Activated T-cell treated with anti-CD3 and anti-CD28 coated beads, Interleukin-2, amount 50 U/mL, for 4 hours (primary cell): ENCODE data around the gene DBH. TPM values are rescaled to one million over a fixed set of nuclear protein-coding genes. Genes with fewer than 3 reads are reported as not detected.

Experiments
- ATAC-seq, 2 donors: fragments of 200-7000 bp; cut with Tn5 transposase; one replicate each; pipeline ENCODE4 v1.10.0; 2021
- DNase-seq: peaks from one replicate; pipeline ENCODE4 v3.0.0-alpha.2; 2020
- H3K27me3 Mint-ChIP-seq: one replicate; pipeline ENCODE4 v1.8.0; 2021; ENCODE audit warnings: low read depth, mixed read lengths
- H3K36me3 Mint-ChIP-seq: one replicate; pipeline ENCODE4 v1.8.0; 2022; ENCODE audit warnings: mixed read lengths; ENCODE audit not compliant: insufficient read depth
- H3K4me1 Mint-ChIP-seq: one replicate; pipeline ENCODE4 v1.8.0; 2021; ENCODE audit warnings: low read depth, mixed read lengths
- H3K4me3 Mint-ChIP-seq: one replicate; pipeline ENCODE4 v1.8.0; 2021; ENCODE audit warnings: mild to moderate bottlenecking, moderate library complexity, mixed read lengths
- H3K9me3 Mint-ChIP-seq: one replicate; pipeline ENCODE4 v1.8.0; 2021; ENCODE audit warnings: mixed read lengths
- total RNA-seq, 3 donors: library from RNA; stranded (reverse); gene quantifications; one replicate each; pipeline ENCODE4 v1.2.1, GENCODE V29; 2021

Gene DBH
- total RNA-seq, 3 donors from 2014 or later = not detected

DNA sequence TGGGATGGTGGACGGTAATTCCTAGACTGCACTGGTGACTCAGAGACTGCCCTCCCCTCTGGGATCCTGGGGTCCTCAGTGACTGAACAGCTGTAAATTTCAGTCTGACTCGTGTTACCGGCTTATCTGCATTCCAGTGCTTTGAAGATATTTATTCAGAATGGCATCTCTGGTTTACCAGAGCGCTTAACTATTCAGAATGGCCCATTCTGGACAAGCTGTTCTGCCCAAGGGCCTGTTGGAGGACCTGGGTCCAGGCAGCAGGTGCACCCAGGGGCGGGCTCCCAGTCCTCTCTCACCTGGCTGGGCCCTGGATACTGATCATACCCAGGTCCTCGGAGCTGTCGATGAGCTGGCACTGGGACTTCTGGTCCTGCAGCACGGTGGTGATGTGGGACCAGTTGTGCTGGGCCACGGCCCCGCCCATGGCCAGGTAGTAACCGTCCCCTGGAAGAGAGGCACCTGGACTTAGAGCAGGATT lies 54.0 kb downstream of the DBH start:
- H3K4me1 Mint-ChIP-seq = peaks cover 6% of the 10 kb centered on the region
- no peaks in the 10 kb centered on the region for H3K36me3 Mint-ChIP-seq
- H3K4me3 Mint-ChIP-seq = no peak overlapping the region
- no peak for DNase-seq
- H3K27me3 Mint-ChIP-seq = no peaks in the 10 kb centered on the region
- H3K9me3 Mint-ChIP-seq = no peaks in the 10 kb centered on the region
- no peak for ATAC-seq

GRCh38 chr9:133691191-133691590 lies 55.0 kb downstream of the DBH start:
- peaks cover 7% of the 10 kb centered on the region for H3K4me1 Mint-ChIP-seq
- ATAC-seq (no peak), DNase-seq (no peak)
- H3K9me3 Mint-ChIP-seq = no peaks in the 10 kb centered on the region
- no peaks in the 10 kb centered on the region for H3K27me3 Mint-ChIP-seq
- H3K36me3 Mint-ChIP-seq = no peaks in the 10 kb centered on the region
- no peak overlapping the region for H3K4me3 Mint-ChIP-seq

DNA sequence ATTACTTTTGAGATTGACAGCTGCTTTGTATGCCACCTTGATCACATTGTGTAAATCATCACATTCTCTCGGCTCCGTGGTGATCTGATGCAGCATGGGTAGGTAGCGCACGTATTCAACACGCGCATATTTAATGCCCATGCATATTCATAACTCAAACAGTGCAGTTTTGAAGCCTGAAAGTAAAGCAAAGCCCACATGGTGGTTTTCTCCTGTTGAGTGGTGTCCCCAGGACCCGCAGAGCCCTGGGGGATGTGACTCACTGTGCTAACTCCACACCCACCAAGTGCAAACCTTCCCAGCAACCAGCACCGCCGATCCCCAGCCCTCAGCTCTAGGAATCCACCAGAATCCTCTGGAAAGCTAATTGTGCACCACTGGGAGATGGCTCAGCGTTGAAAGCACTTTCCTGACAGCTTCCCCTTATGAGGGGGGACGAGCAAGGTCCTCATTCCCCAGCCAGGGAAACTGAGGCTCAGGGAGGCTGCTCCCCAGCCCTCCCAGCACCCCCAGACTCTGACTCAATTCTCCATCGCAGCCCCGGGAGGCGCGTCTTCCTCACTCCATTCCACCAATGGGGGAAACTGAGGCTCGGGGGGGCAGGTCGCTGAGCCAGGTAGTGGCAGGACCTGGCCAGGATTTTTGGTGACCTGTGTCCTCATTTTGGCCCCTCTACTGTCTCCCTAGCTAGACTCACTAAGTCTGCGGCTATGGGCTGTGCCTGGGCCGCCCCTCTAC lies 55.6 kb downstream of the DBH start:
- H3K4me3 Mint-ChIP-seq = no peak overlapping the region
- H3K9me3 Mint-ChIP-seq = no peaks in the 10 kb centered on the region
- peaks cover 12% of the 10 kb centered on the region for H3K4me1 Mint-ChIP-seq
- no peaks in the 10 kb centered on the region for H3K27me3 Mint-ChIP-seq
- ATAC-seq (peak; percentile 75 to 84), DNase-seq (no peak)
- H3K36me3 Mint-ChIP-seq = peaks cover 5% of the 10 kb centered on the region

GRCh38 chr9:133692364-133692985 lies 56.3 kb downstream of the DBH start:
- Mint-ChIP-seq H3K4me3 (no peak overlapping the region), H3K27me3 (no peaks in the 10 kb centered on the region), H3K4me1 (peaks cover 17% of the 10 kb centered on the region), H3K36me3 (peaks cover 8% of the 10 kb centered on the region), H3K9me3 (no peaks in the 10 kb centered on the region)
- ATAC-seq (no peak), DNase-seq (no peak)

- Mint-ChIP-seq H3K4me1 (peaks cover 19% of the 10 kb centered on the region), H3K9me3 (no peaks in the 10 kb centered on the region), H3K27me3 (no peaks in the 10 kb centered on the region), H3K4me3 (no peak overlapping the region), H3K36me3 (peaks cover 8% of the 10 kb centered on the region)
- ATAC-seq (no peak), DNase-seq (no peak)
Observed at GRCh38 chr9:133693116-133693515, 57.0 kb downstream of the DBH start.

GRCh38 chr9:133693703-133694529 lies 57.8 kb downstream of the DBH start:
- peaks cover 27% of the 10 kb centered on the region for H3K4me1 Mint-ChIP-seq
- no peaks in the 10 kb centered on the region for H3K27me3 Mint-ChIP-seq
- no peak overlapping the region for H3K4me3 Mint-ChIP-seq
- H3K9me3 Mint-ChIP-seq = no peaks in the 10 kb centered on the region
- DNase-seq = no peak
- peaks cover 8% of the 10 kb centered on the region for H3K36me3 Mint-ChIP-seq
- ATAC-seq = no peak

DNA sequence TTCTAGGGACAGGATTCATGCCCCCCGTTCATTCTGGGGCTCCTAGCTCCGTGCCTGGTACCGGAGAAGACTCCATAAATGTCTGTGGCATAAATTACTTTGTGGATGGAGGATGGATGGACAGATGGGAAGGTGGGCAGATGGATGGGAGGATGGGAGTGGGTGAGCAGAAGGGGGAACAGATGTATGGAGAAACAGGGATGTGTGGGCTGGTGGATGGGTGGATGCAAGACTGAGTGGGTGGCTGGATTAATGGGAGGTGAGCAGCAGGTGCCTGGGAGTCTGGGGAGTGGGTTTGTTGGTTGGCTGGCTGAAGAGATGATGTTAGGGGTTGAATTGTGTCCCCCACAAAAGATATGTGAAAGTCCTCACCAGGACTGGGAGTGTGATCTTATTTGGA lies 58.5 kb downstream of the DBH start:
- Mint-ChIP-seq H3K4me3 (no peak overlapping the region), H3K36me3 (peaks cover 8% of the 10 kb centered on the region), H3K9me3 (no peaks in the 10 kb centered on the region), H3K27me3 (no peaks in the 10 kb centered on the region), H3K4me1 (peaks cover 30% of the 10 kb centered on the region)
- no peak for ATAC-seq
- no peak for DNase-seq

GRCh38 chr9:133696071-133696472 lies 59.9 kb downstream of the DBH start:
- H3K36me3 Mint-ChIP-seq = peaks cover 8% of the 10 kb centered on the region
- H3K4me3 Mint-ChIP-seq = no peak overlapping the region
- no peaks in the 10 kb centered on the region for H3K27me3 Mint-ChIP-seq
- no peaks in the 10 kb centered on the region for H3K9me3 Mint-ChIP-seq
- H3K4me1 Mint-ChIP-seq = peaks cover 40% of the 10 kb centered on the region
- no peak for DNase-seq
- ATAC-seq = no peak

DNA sequence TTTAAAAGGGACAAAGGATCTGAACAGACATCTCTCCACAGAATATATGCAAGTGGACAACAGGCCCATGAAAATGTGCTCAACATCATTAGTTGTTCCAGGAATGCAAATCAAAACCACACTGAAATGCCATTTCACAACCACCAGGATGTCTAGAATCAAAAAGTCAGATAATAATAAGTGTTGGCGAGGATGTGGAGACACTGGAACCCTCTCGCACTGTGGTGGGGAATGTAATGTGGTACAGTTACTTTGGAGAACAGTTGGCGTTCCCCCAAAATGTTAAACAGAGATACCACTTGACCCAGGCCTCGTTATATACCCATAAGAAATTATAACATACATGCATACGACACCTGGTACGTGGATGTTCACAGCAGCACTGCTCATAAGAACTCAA lies 63.4 kb downstream of the DBH start:
- Mint-ChIP-seq H3K4me3 (peak overlapping the region; percentile 2), H3K9me3 (no peaks in the 10 kb centered on the region), H3K36me3 (peaks cover 8% of the 10 kb centered on the region), H3K27me3 (no peaks in the 10 kb centered on the region), H3K4me1 (peaks cover 54% of the 10 kb centered on the region)
- ATAC-seq (no peak), DNase-seq (no peak)

DNA sequence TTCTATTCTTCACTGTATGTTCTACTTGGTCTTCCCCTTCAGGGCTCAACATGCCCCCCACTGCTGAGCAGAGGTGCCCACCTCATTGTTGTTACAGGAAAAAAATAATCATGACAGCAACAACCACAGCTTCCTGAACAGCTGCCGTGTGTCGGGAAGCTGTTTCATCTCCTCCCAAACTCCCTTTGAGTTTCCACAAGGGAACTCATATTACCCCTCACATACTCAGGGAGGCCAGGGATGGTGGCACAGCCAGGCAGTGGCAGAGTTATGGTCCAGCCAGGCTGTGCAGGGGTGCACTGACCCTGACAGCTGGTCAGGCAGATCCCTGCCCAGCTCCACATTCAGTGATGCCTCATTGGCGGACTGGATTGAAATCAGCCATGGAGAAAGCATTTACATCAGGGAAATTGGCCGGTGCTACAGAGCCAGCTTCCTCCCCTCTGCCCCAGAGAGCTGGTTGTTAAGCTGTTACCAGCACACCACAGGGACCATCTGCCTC lies 64.7 kb downstream of the DBH start:
- ATAC-seq (peak; percentile 20 to 22), DNase-seq (no peak)
- Mint-ChIP-seq H3K4me3 (peak overlapping the region; percentile 81), H3K4me1 (peaks cover 52% of the 10 kb centered on the region), H3K9me3 (no peaks in the 10 kb centered on the region), H3K27me3 (no peaks in the 10 kb centered on the region), H3K36me3 (peaks cover 8% of the 10 kb centered on the region)

DNA sequence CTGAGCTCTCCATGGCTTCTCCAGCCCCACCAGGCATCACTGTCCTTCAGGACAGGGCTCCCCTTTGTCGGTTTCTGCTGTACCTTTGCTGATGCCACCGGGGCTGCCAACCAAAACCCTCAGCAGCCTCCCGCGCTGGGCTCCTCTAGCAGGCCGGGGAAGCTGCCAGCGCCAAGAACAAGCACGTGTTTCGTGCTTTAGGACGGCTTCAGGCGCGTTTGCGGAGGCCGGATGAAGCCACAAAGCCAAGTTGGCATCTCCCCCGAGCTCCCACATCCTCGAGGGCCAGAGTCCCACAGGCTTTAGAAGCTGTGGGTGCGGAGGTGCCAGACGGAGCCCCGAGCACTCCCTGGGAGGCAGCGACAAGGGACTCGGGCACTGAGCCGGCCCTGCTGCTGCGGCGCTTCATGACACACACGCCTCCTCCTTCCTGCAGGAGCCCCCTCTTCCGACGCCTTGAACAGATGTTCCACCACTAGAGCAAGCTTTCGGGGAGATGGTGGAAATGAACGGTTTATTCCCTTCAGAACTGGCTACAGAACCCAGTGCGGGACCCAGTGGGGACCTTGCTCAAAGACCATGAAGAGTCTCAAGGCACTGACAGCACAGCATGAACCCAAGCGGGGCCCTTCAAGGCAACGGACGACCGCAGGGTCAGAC lies 65.3 kb downstream of the DBH start:
- H3K36me3 Mint-ChIP-seq = peaks cover 7% of the 10 kb centered on the region

GRCh38 chr9:133701981-133702797 lies 66.0 kb downstream of the DBH start:
- DNase-seq = peak; percentile 58
- no peaks in the 10 kb centered on the region for H3K27me3 Mint-ChIP-seq
- peak; percentile 80 to 85 for ATAC-seq
- no peaks in the 10 kb centered on the region for H3K36me3 Mint-ChIP-seq
- H3K4me3 Mint-ChIP-seq = peak overlapping the region; percentile 81
- peaks cover 46% of the 10 kb centered on the region for H3K4me1 Mint-ChIP-seq
- no peaks in the 10 kb centered on the region for H3K9me3 Mint-ChIP-seq

More for the DNA sequence above, 65.3 kb downstream of the DBH start:
- H3K9me3 Mint-ChIP-seq = no peaks in the 10 kb centered on the region
- H3K27me3 Mint-ChIP-seq = no peaks in the 10 kb centered on the region
- DNase-seq = peak; percentile 56
- ATAC-seq = peak; percentile 61 to 63
- H3K4me1 Mint-ChIP-seq = peaks cover 50% of the 10 kb centered on the region
- H3K4me3 Mint-ChIP-seq = peak overlapping the region; percentile 81

DNA sequence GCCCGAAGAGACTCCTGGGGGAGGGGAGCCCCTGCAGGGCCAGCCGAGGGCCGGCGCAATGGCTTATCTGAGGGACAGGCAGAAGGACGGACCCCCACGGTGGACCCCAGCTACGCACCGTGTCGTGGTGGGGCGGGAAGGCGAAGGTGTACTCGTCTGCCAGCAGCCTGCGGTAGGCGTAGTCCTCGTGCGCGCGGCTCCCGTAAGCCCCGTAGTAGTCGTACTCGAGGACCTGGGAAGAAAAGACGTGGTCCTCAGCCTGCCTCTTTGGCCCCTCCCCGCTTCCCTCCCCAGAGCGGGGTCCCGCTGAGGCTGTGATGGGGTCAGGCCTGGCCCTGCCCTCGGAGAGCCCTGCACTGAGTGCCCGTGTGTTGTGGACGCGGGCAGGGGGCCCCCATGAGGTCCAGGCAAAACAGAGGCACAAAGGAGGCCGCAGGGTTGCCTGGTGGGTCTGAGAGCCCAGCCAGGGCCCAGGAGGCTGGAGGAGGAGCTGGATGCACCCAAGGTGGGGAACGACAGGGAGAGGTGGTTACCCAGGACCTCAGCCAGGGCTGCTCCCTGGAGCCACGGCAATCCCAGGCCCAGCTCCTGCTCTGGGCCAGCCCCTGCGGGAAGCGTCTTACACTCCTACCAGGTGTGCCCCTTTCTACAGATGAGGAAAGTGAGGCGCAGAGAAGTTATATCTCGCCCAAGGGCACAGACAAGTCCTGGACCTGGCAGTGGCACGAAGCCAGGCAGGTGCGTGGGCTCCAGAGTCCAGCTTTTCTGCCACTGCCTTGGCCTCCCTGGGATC lies 66.8 kb downstream of the DBH start:
- Mint-ChIP-seq H3K36me3 (no peaks in the 10 kb centered on the region), H3K9me3 (no peaks in the 10 kb centered on the region), H3K4me3 (peak overlapping the region; percentile 81), H3K4me1 (peaks cover 42% of the 10 kb centered on the region), H3K27me3 (no peaks in the 10 kb centered on the region)
- ATAC-seq = peak; percentile 19 to 33
- DNase-seq = peak; percentile 39
